Activated CD4-positive, alpha-beta T cell treated with anti-CD3 and anti-CD28 coated beads, Interleukin-2, amount 10 ng/mL, durations not matched to agents 7 days and 5 days (primary cell): Measurements from ENCODE around the gene SPAG17. TPM values are rescaled to one million over a fixed set of nuclear protein-coding genes. Genes with fewer than 3 reads are reported as not detected.
A peak's percentile ranks its signal among the peaks of the same experiment; 100 is the strongest.
"Not testable (repeated sequence)": the region's sequence is repeated elsewhere in the genome, so short reads cannot be mapped to it uniquely, and the experiment has no call there.

Source experiments
- CTCF ChIA-PET: fragments of 350-600 bp; sonication (Branson Sonifier 250); formaldehyde crosslinking; loops from one replicate; lab custom pipeline; 2021; ENCODE audit warnings: antibody characterized with exemption; lab: Charles Lee
- POLR2A ChIA-PET: fragments of 350-600 bp; sonication (Branson Sonifier 250); formaldehyde crosslinking; loops from one replicate; lab custom pipeline; 2021; ENCODE audit warnings: antibody characterized with exemption; lab: Charles Lee
- DNase-seq: peaks from one replicate; pipeline ENCODE4 v3.0.0-alpha.2; 2020
- H3K27ac Mint-ChIP-seq: one replicate; pipeline ENCODE4 v1.8.0; 2021; ENCODE audit warnings: mild to moderate bottlenecking, moderate library complexity, mixed read lengths
- H3K27me3 Mint-ChIP-seq: one replicate; pipeline ENCODE4 v1.8.0; 2021; ENCODE audit warnings: mixed read lengths
- H3K36me3 Mint-ChIP-seq: one replicate; pipeline ENCODE4 v1.8.0; 2021; ENCODE audit warnings: low read depth, mixed read lengths
- H3K4me1 Mint-ChIP-seq: one replicate; pipeline ENCODE4 v1.8.0; 2021; ENCODE audit warnings: mixed read lengths
- H3K4me3 Mint-ChIP-seq: one replicate; pipeline ENCODE4 v1.8.0; 2021; ENCODE audit warnings: mild to moderate bottlenecking, moderate library complexity, mixed read lengths
- H3K9me3 Mint-ChIP-seq: one replicate; pipeline ENCODE4 v1.8.0; 2021; ENCODE audit warnings: mixed read lengths
- total RNA-seq, 2 experiments: library from RNA; stranded (reverse); gene quantifications; one replicate each; pipeline ENCODE4 v1.2.3, GENCODE V29; 2021

SPAG17 gene
- total RNA-seq, 2 experiments from 2014 or later, result not detected

DNA sequence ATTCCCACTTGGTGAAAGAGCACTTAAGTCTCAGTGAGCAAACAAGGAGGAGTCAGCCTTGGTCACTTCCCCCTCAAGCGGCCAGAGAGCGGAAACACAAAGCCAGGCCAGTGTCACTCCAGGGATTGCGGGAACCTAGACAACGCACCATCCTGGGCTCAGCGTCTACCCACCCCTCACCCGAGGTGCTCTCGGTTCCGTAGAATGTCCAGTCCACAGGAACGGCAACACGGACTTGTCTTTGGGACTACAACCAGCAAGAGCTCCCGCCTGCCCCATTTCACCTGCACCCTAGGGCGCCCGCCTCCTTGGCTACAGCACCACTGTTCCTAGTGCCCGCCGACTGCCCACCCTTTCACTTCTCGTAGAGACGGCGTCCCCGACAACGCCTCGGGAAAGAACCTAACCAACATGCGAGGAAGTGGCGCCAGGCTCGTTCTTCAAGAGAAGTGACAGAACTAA is 256.1 kb downstream of the SPAG17 start:
- CTCF ChIA-PET, result interaction anchor here (0.7 to 1.7 kb wide), 5 partner anchors 8 to 37 kb away, joined by 3 to 4 read pairs (median 3); no protein-coding TSS in a partner anchor

GRCh38 chr1:117925981-117926380 is 259.0 kb downstream of the SPAG17 start:
- peaks cover 37% of the 10 kb centered on the region for H3K4me1 Mint-ChIP-seq
- no peak overlapping the region for H3K4me3 Mint-ChIP-seq
- H3K36me3 Mint-ChIP-seq, result peaks cover 12% of the 10 kb centered on the region
- ChIA-PET POLR2A (no interaction called here), CTCF (interaction anchor here (0.6 kb wide), 1 partner anchor 1677 kb away, joined by 3 read pairs; no protein-coding TSS in a partner anchor)
- H3K27ac Mint-ChIP-seq, result no peak overlapping the region
- DNase-seq, result no peak
- H3K9me3 Mint-ChIP-seq, result no peaks in the 10 kb centered on the region
- H3K27me3 Mint-ChIP-seq, result no peaks in the 10 kb centered on the region

More for the DNA sequence above, 256.1 kb downstream of the SPAG17 start:
- Mint-ChIP-seq H3K9me3 (no peaks in the 10 kb centered on the region), H3K27ac (peak overlapping the region; percentile 95), H3K36me3 (peaks cover 20% of the 10 kb centered on the region), H3K4me3 (peak overlapping the region; percentile 93), H3K27me3 (no peaks in the 10 kb centered on the region), H3K4me1 (peaks cover 54% of the 10 kb centered on the region)
- POLR2A ChIA-PET, result no interaction called here
- peak; percentile 61 for DNase-seq

DNA sequence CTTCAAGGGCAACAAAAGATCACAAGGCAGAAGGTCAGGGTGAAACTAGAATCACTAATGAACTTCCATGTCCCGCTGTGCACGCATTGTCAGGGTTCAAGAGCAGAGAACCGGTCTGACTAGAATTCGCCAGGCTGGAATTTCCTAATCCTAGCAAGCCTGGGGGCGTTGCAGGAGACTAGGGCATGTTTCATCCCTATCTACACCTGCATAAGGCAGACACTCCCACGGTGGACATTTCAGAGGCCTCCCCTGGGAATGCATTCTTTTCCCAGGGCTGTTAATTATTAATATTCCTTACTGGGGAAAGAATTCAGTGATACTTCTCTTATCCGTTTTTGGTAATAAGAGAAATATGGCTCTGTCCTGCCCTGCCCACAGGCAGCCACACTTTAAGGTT is 262.3 kb downstream of the SPAG17 start:
- DNase-seq, H3K4me3 Mint-ChIP-seq, H3K36me3 Mint-ChIP-seq, POLR2A ChIA-PET, H3K9me3 Mint-ChIP-seq, H3K27ac Mint-ChIP-seq, H3K27me3 Mint-ChIP-seq: not testable (repeated sequence)
- H3K4me1 Mint-ChIP-seq, result peaks cover 18% of the 10 kb centered on the region
- CTCF ChIA-PET, result interaction anchor here (0.6 kb wide), 1 partner anchor 294 kb away, joined by 3 read pairs; no protein-coding TSS in a partner anchor

DNA sequence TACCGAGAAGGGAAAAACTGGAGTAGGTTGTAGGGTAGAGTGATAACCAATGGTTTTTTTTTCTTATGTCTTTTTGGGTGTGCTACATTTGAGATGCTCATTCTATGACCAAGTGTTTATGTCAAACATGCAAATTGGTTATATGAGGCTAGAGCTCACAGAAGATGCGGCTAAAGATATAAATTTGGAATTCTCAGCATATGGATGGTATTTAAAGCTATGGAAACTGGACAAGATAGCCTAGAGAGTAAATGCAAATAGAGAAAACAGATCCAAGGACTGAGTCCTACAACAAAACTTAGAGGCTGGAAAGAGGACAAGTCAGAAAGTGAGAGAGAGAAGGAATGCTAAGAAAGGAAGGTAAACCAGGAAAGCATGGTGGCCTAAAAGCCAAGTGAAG is 263.0 kb downstream of the SPAG17 start:
- H3K27me3 Mint-ChIP-seq, result no peaks in the 10 kb centered on the region
- peaks cover 14% of the 10 kb centered on the region for H3K36me3 Mint-ChIP-seq
- no peak overlapping the region for H3K4me3 Mint-ChIP-seq
- no peak overlapping the region for H3K27ac Mint-ChIP-seq
- peaks cover 14% of the 10 kb centered on the region for H3K4me1 Mint-ChIP-seq
- ChIA-PET POLR2A (no interaction called here), CTCF (interaction anchor here (1.3 kb wide), 1 partner anchor 8 kb away, joined by 4 read pairs; the partner anchor contains the start of genes GDAP2 and WDR3)
- no peaks in the 10 kb centered on the region for H3K9me3 Mint-ChIP-seq
- no peak for DNase-seq

DNA sequence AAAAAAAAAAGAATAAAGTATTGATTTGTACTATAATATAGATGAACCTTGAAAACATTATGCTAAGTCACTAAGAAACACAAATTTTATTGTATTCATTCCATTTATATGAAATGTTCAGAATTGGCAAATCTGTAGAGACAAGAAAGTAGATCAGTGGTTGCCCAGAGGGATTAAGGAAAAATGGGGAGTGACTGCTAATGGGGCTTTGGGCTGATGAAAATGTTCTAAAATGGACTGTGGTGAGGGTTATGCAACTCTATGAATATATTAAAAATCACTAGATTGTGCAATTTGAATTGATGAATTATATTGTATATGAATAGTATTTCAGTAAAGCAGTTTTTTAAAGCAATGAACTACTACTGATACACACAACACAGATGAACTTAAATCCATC is 265.7 kb downstream of the SPAG17 start:
- Mint-ChIP-seq H3K4me1 (peaks cover 3% of the 10 kb centered on the region), H3K36me3 (peaks cover 33% of the 10 kb centered on the region), H3K4me3 (no peak overlapping the region), H3K27me3 (no peaks in the 10 kb centered on the region), H3K27ac (no peak overlapping the region), H3K9me3 (no peaks in the 10 kb centered on the region)
- POLR2A ChIA-PET, result no interaction called here
- CTCF ChIA-PET, result interaction anchor here (1.1 kb wide), 1 partner anchor 12 kb away, joined by 4 read pairs; no protein-coding TSS in a partner anchor
- no peak for DNase-seq

DNA sequence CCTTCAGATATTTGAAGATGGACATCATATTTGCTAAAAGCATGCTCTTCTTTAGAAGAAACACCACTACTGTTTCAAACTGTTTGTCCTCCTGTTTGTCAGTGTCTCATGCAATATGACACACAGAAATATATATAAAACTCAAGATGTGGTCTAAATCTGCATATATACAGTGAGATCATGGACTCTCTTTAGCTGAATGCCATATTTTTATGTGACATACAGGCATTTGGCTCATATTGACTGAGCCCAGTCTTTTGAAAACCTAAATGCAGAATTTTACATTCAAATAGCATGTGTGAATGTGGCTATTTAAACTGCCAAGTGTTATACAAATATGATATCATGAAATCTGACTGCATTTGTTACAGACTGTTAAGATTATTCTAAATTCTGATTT is 274.0 kb downstream of the SPAG17 start:
- CTCF ChIA-PET, result interaction anchor here (0.7 kb wide), 1 partner anchor 454 kb away, joined by 3 read pairs; no protein-coding TSS in a partner anchor
- no peak overlapping the region for H3K27ac Mint-ChIP-seq
- peaks cover 3% of the 10 kb centered on the region for H3K4me1 Mint-ChIP-seq
- POLR2A ChIA-PET, result no interaction called here
- no peak for DNase-seq
- no peak overlapping the region for H3K4me3 Mint-ChIP-seq
- peaks cover 38% of the 10 kb centered on the region for H3K36me3 Mint-ChIP-seq
- H3K27me3 Mint-ChIP-seq, result no peaks in the 10 kb centered on the region
- H3K9me3 Mint-ChIP-seq, result no peaks in the 10 kb centered on the region

DNA sequence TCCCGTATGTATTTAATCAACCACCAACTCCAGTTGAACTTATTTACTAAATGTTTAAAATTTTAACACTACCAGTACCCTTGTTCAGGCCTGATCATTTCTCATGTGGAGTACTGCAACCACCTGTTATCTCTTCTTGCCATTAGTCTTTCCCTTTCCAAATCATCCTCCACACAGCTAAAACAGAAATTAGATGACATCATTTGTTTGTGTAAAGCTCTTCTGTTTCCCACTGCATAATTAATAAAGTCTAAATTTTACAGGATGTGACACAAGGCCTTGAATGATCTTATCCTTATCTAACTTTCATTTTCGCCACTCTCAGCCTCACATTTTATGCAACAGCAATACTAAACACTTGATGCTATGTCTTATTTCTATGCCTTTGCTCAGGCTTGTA is 280.0 kb downstream of the SPAG17 start:
- Mint-ChIP-seq H3K4me3 (no peak overlapping the region), H3K27me3 (no peaks in the 10 kb centered on the region), H3K4me1 (peaks cover 4% of the 10 kb centered on the region), H3K36me3 (peaks cover 39% of the 10 kb centered on the region), H3K27ac (no peak overlapping the region), H3K9me3 (no peaks in the 10 kb centered on the region)
- no peak for DNase-seq
- ChIA-PET POLR2A (no interaction called here), CTCF (no interaction called here)

- no peaks in the 10 kb centered on the region for H3K27me3 Mint-ChIP-seq
- no peak overlapping the region for H3K4me3 Mint-ChIP-seq
- DNase-seq, result no peak
- no peak overlapping the region for H3K27ac Mint-ChIP-seq
- peaks cover 39% of the 10 kb centered on the region for H3K36me3 Mint-ChIP-seq
- ChIA-PET POLR2A (no interaction called here), CTCF (no interaction called here)
- no peaks in the 10 kb centered on the region for H3K9me3 Mint-ChIP-seq
- peaks cover 4% of the 10 kb centered on the region for H3K4me1 Mint-ChIP-seq
Measured at GRCh38 chr1:117904485-117904884, 280.5 kb downstream of the SPAG17 start.
